GM10266 (cell line): ENCODE measurements around the gene EGLN2.
"Not testable (repeated sequence)": the region's sequence is repeated elsewhere in the genome, so short reads cannot be mapped to it uniquely, and the experiment has no call there.

ENCODE experiments used
- DNase-seq: peaks from one replicate; pipeline ENCODE4 v3.0.0; 2012; ENCODE audit errors: extremely low spot score
- CTCF ChIP-seq: IDR thresholded peaks from 2 replicates; pipeline ENCODE4 v1.5.1; 2012; ENCODE audit warnings: mild to moderate bottlenecking, low read depth; ENCODE audit not compliant: control insufficient read depth, insufficient read depth; ENCODE audit errors: missing control alignments

Gene EGLN2

GRCh38 chr19:40777937-40778705 lies 20.9 kb upstream of the EGLN2 start, which contains the start of gene RAB4B:
RAB4B (plus strand) TSS chr19:40778247; CDS start chr19:40778376, 129 bp downstream.
- TF ChIP-seq CTCF = no peak
- DNase-seq = peak; percentile 94

GRCh38 chr19:40778706-40779284 lies 20.2 kb upstream of the EGLN2 start:
- no peak for TF ChIP-seq CTCF
- no peak for DNase-seq

- TF ChIP-seq CTCF = no peak
- DNase-seq = no peak
These were observed 18.4 kb upstream of the EGLN2 start for GRCh38 chr19:40780582-40780981.

GRCh38 chr19:40781140-40781539 lies 17.9 kb upstream of the EGLN2 start:
- DNase-seq = no peak
- TF ChIP-seq CTCF = no peak

- TF ChIP-seq CTCF = no peak
These were observed 15.3 kb upstream of the EGLN2 start for GRCh38 chr19:40783711-40784110.

GRCh38 chr19:40784146-40784545 lies 14.8 kb upstream of the EGLN2 start:
- DNase-seq = not testable (repeated sequence)

More at GRCh38 chr19:40783711-40784110, 15.3 kb upstream of the EGLN2 start:
- DNase-seq = no peak

GRCh38 chr19:40785526-40785925 lies 13.5 kb upstream of the EGLN2 start:
- DNase-seq = no peak
- no peak for TF ChIP-seq CTCF
